GM19467 (cell line): Measurements from ENCODE around the gene OR12D2.
"Not testable (repeated sequence)": the region's sequence is repeated elsewhere in the genome, so short reads cannot be mapped to it uniquely, and the experiment has no call there.

Source experiments
- ATAC-seq: cut with Tn5 transposase; IDR thresholded peaks from one replicate; pipeline ENCODE4 v1.9.1; 2021; ENCODE audit warnings: mild to moderate bottlenecking, moderate library complexity; ENCODE audit not compliant: unreplicated experiment

Gene OR12D2

GRCh38 chr6:29395331-29395730, at the start of gene OR12D2:
Gene OR12D2 (plus strand): TSS chr6:29395631. CDS start chr6:29396700, 1,069 bp downstream.
- no peak for ATAC-seq

GRCh38 chr6:29349348-29349747, 46.1 kb upstream of the OR12D2 start:
- not testable (repeated sequence) for ATAC-seq

- no peak for ATAC-seq
Observed at GRCh38 chr6:29354980-29355379, 40.5 kb upstream of the OR12D2 start.

- ATAC-seq: no peak
Observed at GRCh38 chr6:29355603-29356002, 39.8 kb upstream of the OR12D2 start.

- ATAC-seq: no peak
Observed at GRCh38 chr6:29368765-29369164, 26.7 kb upstream of the OR12D2 start, which contains the start of gene OR5V1. Gene OR5V1 (minus strand): TSS chr6:29368865. CDS start chr6:29356195, 12,670 bp downstream.

GRCh38 chr6:29375191-29375590, 20.2 kb upstream of the OR12D2 start, which contains the start of gene OR12D3:
Gene OR12D3 (minus strand): TSS chr6:29375291. CDS start chr6:29375287, 4 bp downstream.
- no peak for ATAC-seq

GRCh38 chr6:29376003-29376402, 19.4 kb upstream of the OR12D2 start:
- ATAC-seq: no peak

GRCh38 chr6:29388533-29388932, 6.9 kb upstream of the OR12D2 start:
- no peak for ATAC-seq

- ATAC-seq: no peak
Observed at GRCh38 chr6:29399525-29399924, 4.1 kb downstream of the OR12D2 start.

GRCh38 chr6:29403801-29404200, 8.4 kb downstream of the OR12D2 start:
- no peak for ATAC-seq

GRCh38 chr6:29414588-29414987, 19.2 kb downstream of the OR12D2 start, which contains the start of gene OR12D1:
Gene OR12D1 (plus strand): TSS chr6:29414928.
- ATAC-seq: no peak

- ATAC-seq: no peak
Observed at GRCh38 chr6:29419516-29419915, 24.1 kb downstream of the OR12D2 start.

- no peak for ATAC-seq
Observed at GRCh38 chr6:29424168-29424567, 28.7 kb downstream of the OR12D2 start.

GRCh38 chr6:29424575-29424974, 29.1 kb downstream of the OR12D2 start:
- ATAC-seq: no peak

GRCh38 chr6:29425075-29425474, 29.6 kb downstream of the OR12D2 start:
- no peak for ATAC-seq

GRCh38 chr6:29426654-29427053, 31.2 kb downstream of the OR12D2 start:
- ATAC-seq: no peak

- ATAC-seq: not testable (repeated sequence)
Observed at GRCh38 chr6:29436730-29437129, 41.3 kb downstream of the OR12D2 start.

- no peak for ATAC-seq
Observed at GRCh38 chr6:29439006-29439405, 43.6 kb downstream of the OR12D2 start, which contains the start of gene OR10C1. Gene OR10C1 (plus strand): TSS chr6:29439306. CDS start chr6:29440016, 710 bp downstream.

GRCh38 chr6:29442719-29443118, 47.3 kb downstream of the OR12D2 start:
- no peak for ATAC-seq

- not testable (repeated sequence) for ATAC-seq
Observed at GRCh38 chr6:29444031-29444430, 48.6 kb downstream of the OR12D2 start.
